Testis (tissue), 3 donors: ENCODE measurements around the gene SSTR5. TPM values are rescaled to one million over a fixed set of nuclear protein-coding genes. Genes with fewer than 3 reads are reported as not detected.

Source experiments
- DNase-seq: peaks from one replicate; pipeline ENCODE4 v3.0.0-alpha.2; 2019
- H3K27ac ChIP-seq, 2 donors: fragments of 200-600 bp; sonication (generic); one replicate each; pipeline ENCODE4 v1.5.1; 2019
- H3K27me3 ChIP-seq: fragments of 200-600 bp; sonication (generic); one replicate; pipeline ENCODE4 v1.5.1; 2019
- H3K36me3 ChIP-seq: fragments of 200-600 bp; sonication (generic); one replicate; pipeline ENCODE4 v1.5.1; 2017; ENCODE audit warnings: low read depth; ENCODE audit errors: missing control alignments
- H3K4me1 ChIP-seq: fragments of 200-600 bp; sonication (generic); one replicate; pipeline ENCODE4 v1.5.1; 2019
- H3K4me3 ChIP-seq, 2 donors: fragments of 200-600 bp; sonication (generic); one replicate each; pipeline ENCODE4 v1.5.1; 2017 to 2019
- H3K9me3 ChIP-seq: fragments of 200-600 bp; sonication (generic); one replicate; pipeline ENCODE4 v1.5.1; 2017
- POLR2A ChIP-seq: fragments of 450-650 bp; IDR thresholded peaks from one replicate; pipeline ENCODE4 v1.6.1; 2017; ENCODE audit warnings: antibody characterized with exemption, mild to moderate bottlenecking, moderate library complexity
- WGBS, 2 donors: methylation state at CpG; one replicate each; pipeline ENCODE4 v1.1.5; 2018; 5-methylcytosine and 5-hydroxymethylcytosine counted together
- intact Hi-C: fragments of 100-400 bp; cut with DNase I; formaldehyde crosslinking; loops from one replicate; pipeline ENCODE4 v1.15.1; 2023; ENCODE audit warnings: low total_unique reads
- polyA plus RNA-seq: library from polyadenylated mRNA; stranded (reverse); fragments of 350-450 nt; fragmentation: Illumina TruSeq; extraction: RNeasy Lipid Tissue Mini Kit (QIAGEN cat#74804); gene quantifications from one replicate; pipeline ENCODE4 v1.2.3, GENCODE V29; 2014; ENCODE audit warnings: low read depth, low replicate concordance; ENCODE audit not compliant: insufficient read depth
- total RNA-seq, 2 donors: library from RNA; depleted of rRNA; stranded (reverse); fragments of >200 nt; gene quantifications; one replicate each; pipeline ENCODE4 v1.2.3, GENCODE V29; 2016
- TF ChIP-seq, protein P1 (sequence below), 3 experiments: fragments of 450-650 bp in 2 of 3; fragments of 200-600 bp in 1 of 3; sonication (generic) in 1 of 3; IDR thresholded peaks; one replicate each; pipeline ENCODE4 v1.5.1; 2016 to 2019; ENCODE audit warnings: antibody characterized with exemption in 3 of 3, mild to moderate bottlenecking in 2 of 3, moderate library complexity in 1 of 3

SSTR5 gene
- total and polyA plus RNA-seq, 3 donors from 2014 or later = 0.31 TPM; not detected in 2

GRCh38 chr16:1037394-1038257 is 34.9 kb upstream of the SSTR5 start:
- 82 to 84% methylated on average over 9 to 31 of the region's 31 CpGs for WGBS, 2 donors
- DNase-seq = no peak
- no peaks in the 10 kb centered on the region for H3K9me3 ChIP-seq
- intact Hi-C loops = no loop called here
- H3K27ac ChIP-seq = no peak overlapping the region
- TF ChIP-seq, protein P1, sequence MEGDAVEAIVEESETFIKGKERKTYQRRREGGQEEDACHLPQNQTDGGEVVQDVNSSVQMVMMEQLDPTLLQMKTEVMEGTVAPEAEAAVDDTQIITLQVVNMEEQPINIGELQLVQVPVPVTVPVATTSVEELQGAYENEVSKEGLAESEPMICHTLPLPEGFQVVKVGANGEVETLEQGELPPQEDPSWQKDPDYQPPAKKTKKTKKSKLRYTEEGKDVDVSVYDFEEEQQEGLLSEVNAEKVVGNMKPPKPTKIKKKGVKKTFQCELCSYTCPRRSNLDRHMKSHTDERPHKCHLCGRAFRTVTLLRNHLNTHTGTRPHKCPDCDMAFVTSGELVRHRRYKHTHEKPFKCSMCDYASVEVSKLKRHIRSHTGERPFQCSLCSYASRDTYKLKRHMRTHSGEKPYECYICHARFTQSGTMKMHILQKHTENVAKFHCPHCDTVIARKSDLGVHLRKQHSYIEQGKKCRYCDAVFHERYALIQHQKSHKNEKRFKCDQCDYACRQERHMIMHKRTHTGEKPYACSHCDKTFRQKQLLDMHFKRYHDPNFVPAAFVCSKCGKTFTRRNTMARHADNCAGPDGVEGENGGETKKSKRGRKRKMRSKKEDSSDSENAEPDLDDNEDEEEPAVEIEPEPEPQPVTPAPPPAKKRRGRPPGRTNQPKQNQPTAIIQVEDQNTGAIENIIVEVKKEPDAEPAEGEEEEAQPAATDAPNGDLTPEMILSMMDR (IDR thresholded peaks at IDR 0.05) = no peak
- no peak for TF ChIP-seq POLR2A
- no peak overlapping the region for H3K4me3 ChIP-seq
- no peaks in the 10 kb centered on the region for H3K4me1 ChIP-seq
- H3K27me3 ChIP-seq = no peaks in the 10 kb centered on the region
- no peaks in the 10 kb centered on the region for H3K36me3 ChIP-seq

DNA sequence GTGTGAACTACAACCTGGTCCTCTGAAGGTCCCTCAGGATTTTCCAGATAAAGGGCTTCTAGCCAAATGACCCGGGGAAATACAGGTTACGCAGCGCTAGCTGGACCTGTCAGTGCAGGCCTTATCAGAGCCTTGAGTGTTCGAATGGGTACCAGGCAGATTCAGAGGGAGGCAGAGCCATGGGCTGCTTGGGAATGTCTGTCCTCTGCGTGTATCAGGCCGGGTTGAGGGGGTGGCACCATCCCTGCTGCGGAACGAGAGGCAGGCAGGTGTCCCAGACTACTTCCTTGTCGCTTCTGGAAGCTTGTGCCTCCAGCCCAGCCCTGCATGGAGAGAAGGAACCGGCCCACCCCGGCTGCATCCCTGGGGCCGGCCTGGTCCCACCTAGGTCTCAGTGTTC is 33.6 kb upstream of the SSTR5 start:
- TF ChIP-seq, protein P1 (IDR thresholded peaks at IDR 0.05) = no peak
- no peak for TF ChIP-seq POLR2A
- H3K4me1 ChIP-seq = peaks cover 4% of the 10 kb centered on the region
- WGBS, 2 donors = 91 to 93% methylated on average over 3 to 12 of the region's 12 CpGs
- no peaks in the 10 kb centered on the region for H3K27me3 ChIP-seq
- no peaks in the 10 kb centered on the region for H3K36me3 ChIP-seq
- H3K27ac ChIP-seq = no peak overlapping the region
- no peak for DNase-seq
- H3K9me3 ChIP-seq = no peaks in the 10 kb centered on the region
- intact Hi-C loops = no loop called here
- H3K4me3 ChIP-seq = no peak overlapping the region

DNA sequence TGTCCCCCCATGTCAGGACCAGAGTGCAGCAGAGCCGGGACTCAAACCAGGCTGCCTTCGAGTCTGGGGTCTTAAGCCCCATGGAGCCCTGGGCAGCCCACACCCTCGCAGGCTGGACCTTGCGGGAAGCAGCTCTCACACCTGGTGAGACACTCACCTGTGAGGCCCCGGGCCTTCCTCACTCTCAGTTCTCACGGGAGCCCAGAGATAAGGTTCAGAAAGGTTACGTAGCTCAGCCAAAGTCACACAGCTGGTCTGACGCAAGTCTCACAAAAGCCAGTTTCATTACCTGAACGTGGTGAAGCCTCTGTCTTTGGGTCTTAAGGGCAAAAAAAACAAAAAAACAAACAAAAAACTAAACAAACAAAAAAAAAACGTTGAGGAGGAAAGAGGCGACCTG is 32.8 kb upstream of the SSTR5 start:
- no peak overlapping the region for H3K4me3 ChIP-seq
- no peak for DNase-seq
- no peak overlapping the region for H3K27ac ChIP-seq
- peaks cover 7% of the 10 kb centered on the region for H3K4me1 ChIP-seq
- intact Hi-C loops = no loop called here
- no peaks in the 10 kb centered on the region for H3K36me3 ChIP-seq
- no peaks in the 10 kb centered on the region for H3K27me3 ChIP-seq
- no peaks in the 10 kb centered on the region for H3K9me3 ChIP-seq
- 78 to 80% methylated on average over 10 to 11 of the region's 11 CpGs for WGBS, 2 donors
- TF ChIP-seq, protein P1 (IDR thresholded peaks at IDR 0.05) = no peak

GRCh38 chr16:1040346-1040745 is 32.2 kb upstream of the SSTR5 start:
- peaks cover 7% of the 10 kb centered on the region for H3K4me1 ChIP-seq
- H3K27ac ChIP-seq = no peak overlapping the region
- 87% methylated on average over 21 of the region's 29 CpGs; no CpG with 5 or more reads in 1 of the 2 donors for WGBS, 2 donors
- H3K36me3 ChIP-seq = no peaks in the 10 kb centered on the region
- H3K4me3 ChIP-seq = no peak overlapping the region
- DNase-seq = no peak
- no peak for TF ChIP-seq POLR2A
- TF ChIP-seq, protein P1 (IDR thresholded peaks at IDR 0.05) = no peak
- intact Hi-C loops = no loop called here
- no peaks in the 10 kb centered on the region for H3K27me3 ChIP-seq
- H3K9me3 ChIP-seq = no peaks in the 10 kb centered on the region
